Karpas-422 (cell line): ENCODE measurements around the gene TMEM236. TPM values are rescaled to one million over a fixed set of nuclear protein-coding genes. Genes with fewer than 3 reads are reported as not detected.

ENCODE experiments used
- DNase-seq: peaks from one replicate; pipeline ENCODE4 v3.0.0-alpha.2; 2015
- H2AFZ ChIP-seq: fragments of 200-600 bp; sonication (generic); 2 replicates; pipeline ENCODE4 v1.6.1; 2014; ENCODE audit warnings: antibody characterized with exemption, low read length, mixed read lengths
- H3K27ac ChIP-seq: fragments of 200-600 bp; sonication (generic); 2 replicates; pipeline ENCODE4 v1.5.1; 2014; ENCODE audit warnings: mild to moderate bottlenecking, low read length, moderate library complexity
- H3K27me3 ChIP-seq: fragments of 200-600 bp; sonication (generic); 2 replicates; pipeline ENCODE4 v1.6.1; 2014; ENCODE audit warnings: low read length, mixed read lengths
- H3K36me3 ChIP-seq: fragments of 200-600 bp; sonication (generic); 2 replicates; pipeline ENCODE4 v1.6.1; 2014; ENCODE audit warnings: low read length, mixed read lengths; ENCODE audit not compliant: insufficient read depth
- H3K4me1 ChIP-seq: fragments of 200-600 bp; sonication (generic); 2 replicates; pipeline ENCODE4 v1.6.1; 2014; ENCODE audit warnings: mild to moderate bottlenecking, low read length, mixed read lengths
- H3K4me2 ChIP-seq: fragments of 200-600 bp; sonication (generic); 2 replicates; pipeline ENCODE4 v1.6.1; 2014; ENCODE audit warnings: low read length, low read depth, mild to moderate bottlenecking; ENCODE audit not compliant: poor library complexity, severe bottlenecking
- H3K4me3 ChIP-seq: fragments of 200-600 bp; sonication (generic); 2 replicates; pipeline ENCODE4 v1.5.1; 2014; ENCODE audit warnings: mild to moderate bottlenecking, antibody characterized with exemption, low read length, mixed read lengths
- H3K79me2 ChIP-seq: fragments of 200-600 bp; sonication (generic); 2 replicates; pipeline ENCODE4 v1.6.1; 2014; ENCODE audit warnings: mild to moderate bottlenecking, low read length, mixed read lengths
- H3K9ac ChIP-seq: fragments of 200-600 bp; sonication (generic); 2 replicates; pipeline ENCODE4 v1.6.0; 2014; ENCODE audit warnings: low read length
- H3K9me2 ChIP-seq: fragments of 200-600 bp; sonication (generic), shearing (Covaris generic); replicated peaks from 2 replicates; pipeline ENCODE4 v1.6.0; 2014; ENCODE audit warnings: mild to moderate bottlenecking, low read length, moderate library complexity; ENCODE audit not compliant: insufficient read depth
- H3K9me3 ChIP-seq: fragments of 300-700, 200-600 bp; sonication (generic); 2 replicates; pipeline ENCODE4 v1.6.1; 2014; ENCODE audit warnings: low read length, mixed read lengths
- H4K20me1 ChIP-seq: fragments of 200-600 bp; sonication (generic); 2 replicates; pipeline ENCODE4 v1.6.1; 2014; ENCODE audit warnings: mild to moderate bottlenecking, antibody characterized with exemption, low read length, low read depth; ENCODE audit not compliant: insufficient read depth
- total RNA-seq: library from RNA; depleted of rRNA; stranded (reverse); fragments of >200 nt; shearing (Covaris generic); gene quantifications from 2 replicates; pipeline ENCODE4 v1.2.3, GENCODE V29; 2014; ENCODE audit warnings: low replicate concordance

TMEM236 gene
- total RNA-seq, 1 experiment from 2014 or later = 0.19 TPM

DNA sequence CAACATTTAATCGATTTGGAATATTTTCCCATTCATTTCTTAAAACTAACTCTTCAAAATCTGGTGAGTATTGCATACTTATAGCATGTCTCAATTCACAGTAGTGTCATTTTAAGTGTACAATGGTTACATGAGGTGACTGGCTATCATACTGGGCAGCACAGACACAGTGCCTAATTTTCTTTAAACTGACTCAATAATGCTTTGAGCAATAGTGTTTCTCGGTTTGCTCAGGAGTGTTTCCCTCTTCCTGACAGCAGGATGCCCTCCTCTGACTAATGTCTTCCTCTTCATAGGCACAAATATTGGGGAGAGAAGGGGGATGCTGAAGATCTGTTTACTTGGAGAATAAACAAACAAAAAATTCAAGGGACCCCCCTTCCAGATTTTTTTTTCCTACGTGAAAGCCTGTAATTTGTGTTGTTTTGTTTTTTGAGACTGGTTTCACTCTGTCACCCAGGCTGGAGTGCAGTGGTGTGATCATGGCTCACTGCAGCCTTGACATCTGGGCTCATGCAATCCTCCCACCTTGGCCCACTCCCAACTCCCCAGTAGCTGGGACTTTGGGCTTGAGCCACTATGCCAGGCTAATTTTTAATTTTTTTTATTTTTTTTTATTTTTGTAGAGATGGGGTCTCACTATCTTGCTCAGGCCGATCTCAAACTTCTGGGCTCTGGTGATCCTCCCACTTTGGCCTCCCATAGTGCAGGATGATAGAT, 59.3 kb downstream of the TMEM236 start:
- Histone ChIP-seq H3K4me1 (peaks cover 2% of the 10 kb centered on the region), H4K20me1 (no peaks in the 10 kb centered on the region), H3K9ac (no peak overlapping the region), H3K9me3 (no peaks in the 10 kb centered on the region), H3K4me2 (no peak overlapping the region), H3K9me2 (no peaks in the 10 kb centered on the region), H3K4me3 (no peak overlapping the region), H3K27ac (no peak overlapping the region), H3K27me3 (no peaks in the 10 kb centered on the region), H2AFZ (no peak overlapping the region), H3K36me3 (no peaks in the 10 kb centered on the region), H3K79me2 (no peaks in the 10 kb centered on the region)
- DNase-seq = no peak

DNA sequence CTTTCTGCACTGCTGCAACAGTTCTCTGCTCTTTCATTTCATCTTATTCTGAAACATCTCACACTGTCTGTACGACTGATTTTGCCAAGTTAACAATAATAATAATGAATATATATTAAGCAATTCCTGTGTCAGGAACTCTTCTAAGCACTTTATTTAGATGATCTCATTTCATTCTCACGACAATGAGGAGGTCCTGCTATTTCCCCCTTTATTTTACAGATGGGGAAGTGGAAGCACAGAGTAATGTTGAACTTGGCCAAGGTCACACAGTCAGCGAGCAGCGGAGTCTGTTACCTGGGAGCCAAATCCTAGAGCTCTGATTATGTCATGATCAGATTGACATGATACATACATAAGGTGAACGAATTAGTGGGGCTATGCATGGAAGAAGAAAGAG, 63.0 kb downstream of the TMEM236 start:
- Histone ChIP-seq H3K9me3 (no peaks in the 10 kb centered on the region), H2AFZ (no peak overlapping the region), H3K36me3 (no peaks in the 10 kb centered on the region), H3K4me1 (no peaks in the 10 kb centered on the region), H3K79me2 (no peaks in the 10 kb centered on the region), H3K27ac (no peak overlapping the region), H3K27me3 (no peaks in the 10 kb centered on the region), H3K4me3 (no peak overlapping the region), H3K4me2 (no peak overlapping the region), H3K9me2 (no peaks in the 10 kb centered on the region), H3K9ac (no peak overlapping the region), H4K20me1 (no peaks in the 10 kb centered on the region)
- DNase-seq = no peak

DNA sequence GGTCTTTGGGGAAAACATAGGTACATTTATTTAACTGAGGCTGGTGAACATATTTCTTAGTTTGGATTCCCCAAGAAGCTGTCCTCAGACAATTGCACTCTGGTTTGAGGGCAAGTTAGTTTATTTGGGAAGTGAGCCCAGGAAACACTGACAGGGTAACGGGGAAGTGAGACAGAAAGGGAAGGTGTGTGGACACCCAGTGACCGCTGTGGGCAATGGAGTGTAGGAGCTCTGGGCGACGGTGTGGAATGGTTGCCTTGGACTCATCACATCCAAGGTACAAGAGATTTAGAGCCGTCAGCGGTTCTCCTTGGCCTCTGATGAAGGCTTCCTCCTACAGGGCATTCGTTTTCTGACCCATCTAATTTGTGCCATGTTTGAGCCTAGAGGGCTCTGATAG, 64.2 kb downstream of the TMEM236 start:
- H3K4me3 ChIP-seq = no peak overlapping the region
- no peaks in the 10 kb centered on the region for H3K9me2 ChIP-seq
- no peaks in the 10 kb centered on the region for H3K79me2 ChIP-seq
- H3K27ac ChIP-seq = no peak overlapping the region
- no peak overlapping the region for H3K4me2 ChIP-seq
- no peaks in the 10 kb centered on the region for H3K4me1 ChIP-seq
- no peaks in the 10 kb centered on the region for H3K9me3 ChIP-seq
- no peak overlapping the region for H2AFZ ChIP-seq
- DNase-seq = no peak
- H3K36me3 ChIP-seq = no peaks in the 10 kb centered on the region
- no peak overlapping the region for H3K9ac ChIP-seq
- no peaks in the 10 kb centered on the region for H4K20me1 ChIP-seq
- no peaks in the 10 kb centered on the region for H3K27me3 ChIP-seq

DNA sequence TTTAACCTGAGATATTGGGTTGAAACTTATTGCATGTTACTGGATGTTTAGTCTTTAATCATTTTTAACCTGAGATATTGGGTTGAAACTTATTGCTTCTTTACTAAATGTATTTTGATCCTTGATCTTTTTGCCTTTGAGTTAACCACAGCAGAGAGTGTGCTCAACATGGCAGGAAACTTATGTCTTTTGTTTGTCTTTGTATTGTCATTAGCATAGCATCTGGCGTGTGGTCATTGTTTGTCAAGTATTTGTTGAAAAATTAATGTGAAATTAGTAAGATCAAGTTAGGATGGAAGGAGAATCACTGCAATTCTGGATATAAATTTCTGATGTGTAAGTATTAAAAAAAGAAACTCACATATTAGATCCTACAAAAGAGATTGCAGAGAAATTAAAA, 65.3 kb downstream of the TMEM236 start:
- no peaks in the 10 kb centered on the region for H3K9me3 ChIP-seq
- no peaks in the 10 kb centered on the region for H3K36me3 ChIP-seq
- no peaks in the 10 kb centered on the region for H3K27me3 ChIP-seq
- H3K4me3 ChIP-seq = no peak overlapping the region
- no peaks in the 10 kb centered on the region for H3K9me2 ChIP-seq
- no peak overlapping the region for H3K27ac ChIP-seq
- H3K4me1 ChIP-seq = no peaks in the 10 kb centered on the region
- H4K20me1 ChIP-seq = no peaks in the 10 kb centered on the region
- no peak overlapping the region for H2AFZ ChIP-seq
- no peak overlapping the region for H3K9ac ChIP-seq
- DNase-seq = no peak
- H3K79me2 ChIP-seq = no peaks in the 10 kb centered on the region
- no peak overlapping the region for H3K4me2 ChIP-seq

DNA sequence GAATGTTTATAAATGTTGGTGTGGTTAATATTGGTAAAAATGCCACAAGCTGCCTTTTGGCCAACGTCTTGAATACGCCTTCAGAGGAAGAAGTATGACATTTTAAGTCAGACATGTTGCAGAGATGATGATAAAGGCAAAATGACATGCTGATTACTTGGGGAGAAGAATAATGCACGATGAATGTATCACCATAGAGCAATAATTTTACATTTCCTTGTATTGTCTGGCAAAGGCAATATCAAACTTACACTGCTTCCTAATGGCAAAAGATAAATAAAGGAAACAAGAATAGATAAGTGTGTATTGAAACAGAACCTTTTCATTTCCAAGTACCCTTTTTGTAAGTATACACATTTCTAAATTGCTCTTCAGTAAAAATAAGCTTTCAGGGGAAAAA, 65.8 kb downstream of the TMEM236 start:
- Histone ChIP-seq H3K4me3 (no peak overlapping the region), H4K20me1 (no peaks in the 10 kb centered on the region), H3K79me2 (no peaks in the 10 kb centered on the region), H3K27me3 (no peaks in the 10 kb centered on the region), H3K4me2 (no peak overlapping the region), H3K9me2 (no peaks in the 10 kb centered on the region), H3K4me1 (no peaks in the 10 kb centered on the region), H3K36me3 (no peaks in the 10 kb centered on the region), H3K9me3 (no peaks in the 10 kb centered on the region), H3K9ac (no peak overlapping the region), H3K27ac (no peak overlapping the region), H2AFZ (no peak overlapping the region)
- no peak for DNase-seq

DNA sequence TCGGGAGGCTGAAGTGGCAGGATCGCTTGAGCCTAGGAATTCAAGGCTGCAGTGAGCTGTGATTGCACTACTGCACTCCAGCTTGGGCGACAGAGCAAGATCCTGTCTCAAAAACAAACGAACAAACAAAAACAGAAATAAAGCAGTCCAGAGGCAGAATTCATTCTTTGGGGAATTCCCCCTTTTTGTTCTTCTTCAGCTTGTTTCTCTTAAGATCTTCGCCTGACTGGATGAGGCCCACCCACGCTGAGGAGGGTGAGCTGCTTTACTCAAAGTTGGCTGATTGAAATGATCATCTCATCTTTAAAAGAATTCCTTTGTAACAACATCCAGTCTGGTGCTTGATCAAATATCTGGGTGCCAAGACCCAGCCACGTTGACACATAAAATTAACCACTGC, 67.8 kb downstream of the TMEM236 start:
- no peak for DNase-seq
- Histone ChIP-seq H3K79me2 (no peaks in the 10 kb centered on the region), H3K27me3 (no peaks in the 10 kb centered on the region), H3K4me1 (no peaks in the 10 kb centered on the region), H2AFZ (no peak overlapping the region), H3K36me3 (no peaks in the 10 kb centered on the region), H3K9ac (no peak overlapping the region), H3K9me3 (no peaks in the 10 kb centered on the region), H3K4me2 (no peak overlapping the region), H4K20me1 (no peaks in the 10 kb centered on the region), H3K4me3 (no peak overlapping the region), H3K9me2 (no peaks in the 10 kb centered on the region), H3K27ac (no peak overlapping the region)

DNA sequence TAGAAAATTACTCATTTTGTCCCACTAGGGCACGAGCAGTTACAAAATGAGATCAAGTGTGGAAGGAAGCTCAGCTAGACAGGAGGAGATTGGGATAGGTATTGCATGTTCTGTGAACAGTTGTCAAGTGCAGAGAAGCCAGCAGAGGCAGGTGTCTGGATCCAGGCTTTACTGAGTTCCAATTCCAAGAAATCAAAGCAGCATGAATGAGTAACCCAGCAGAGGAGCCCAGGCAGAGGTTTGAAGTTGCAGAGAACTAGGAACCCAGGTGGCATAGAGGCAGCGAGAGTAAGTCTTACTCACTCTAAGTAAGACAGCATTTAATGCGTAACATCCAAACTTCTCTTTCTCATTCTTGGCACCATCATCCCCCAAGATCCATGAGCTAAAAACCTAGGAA, 68.9 kb downstream of the TMEM236 start:
- no peaks in the 10 kb centered on the region for H3K79me2 ChIP-seq
- H3K36me3 ChIP-seq = no peaks in the 10 kb centered on the region
- H3K9ac ChIP-seq = no peak overlapping the region
- no peak for DNase-seq
- no peak overlapping the region for H2AFZ ChIP-seq
- H4K20me1 ChIP-seq = no peaks in the 10 kb centered on the region
- no peaks in the 10 kb centered on the region for H3K27me3 ChIP-seq
- H3K4me3 ChIP-seq = no peak overlapping the region
- H3K4me1 ChIP-seq = no peaks in the 10 kb centered on the region
- no peaks in the 10 kb centered on the region for H3K9me2 ChIP-seq
- H3K9me3 ChIP-seq = no peaks in the 10 kb centered on the region
- H3K27ac ChIP-seq = no peak overlapping the region
- H3K4me2 ChIP-seq = no peak overlapping the region

DNA sequence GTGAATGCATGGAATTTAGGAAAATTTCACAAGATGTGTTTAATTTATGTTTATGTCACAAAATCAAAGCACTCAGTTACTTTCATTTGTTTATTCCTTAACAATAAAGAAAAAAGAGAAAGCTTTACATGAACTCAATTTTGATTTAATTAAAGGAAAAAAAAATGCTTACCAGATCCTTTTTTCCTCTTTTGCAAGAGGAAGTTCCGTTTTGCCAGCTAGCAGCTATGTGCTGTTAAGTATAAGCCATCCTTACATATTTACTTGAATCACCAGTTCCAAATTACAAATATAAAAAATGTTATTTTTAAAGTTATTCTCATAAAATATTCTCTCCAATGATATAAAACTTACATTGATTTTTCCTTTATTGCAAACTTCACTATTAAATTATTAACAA, 69.9 kb downstream of the TMEM236 start:
- no peaks in the 10 kb centered on the region for H3K79me2 ChIP-seq
- no peaks in the 10 kb centered on the region; the same call in 1 of the 2 replicates for H3K9me2 ChIP-seq
- no peaks in the 10 kb centered on the region for H4K20me1 ChIP-seq
- H3K27me3 ChIP-seq = no peaks in the 10 kb centered on the region
- DNase-seq = no peak
- H3K4me2 ChIP-seq = no peak overlapping the region
- H3K9ac ChIP-seq = no peak overlapping the region
- no peak overlapping the region for H2AFZ ChIP-seq
- no peak overlapping the region for H3K27ac ChIP-seq
- no peaks in the 10 kb centered on the region for H3K4me1 ChIP-seq
- no peaks in the 10 kb centered on the region for H3K36me3 ChIP-seq
- H3K9me3 ChIP-seq = no peaks in the 10 kb centered on the region
- H3K4me3 ChIP-seq = no peak overlapping the region
